GM12878 (cell line): ENCODE results near the gene ZNF576. TPM values are rescaled to one million over a fixed set of nuclear protein-coding genes. Genes with fewer than 3 reads are reported as not detected.

Source experiments
- ATAC-seq: fragments of 200-7000 bp; cut with Tn5 transposase; 3 replicates; pipeline ENCODE4 v1.9.1; 2020; ENCODE audit warnings: mild to moderate bottlenecking, moderate library complexity
- BruUV-seq: library from RNA; stranded (reverse); fragments of 400-500 nt; replicated peaks from 2 replicates; lab custom pipeline; 2021; lab: Mats Ljungman, UMichigan
- CTCF ChIA-PET: fragments of 300-600 bp; sonication (Branson Sonifier 250); formaldehyde crosslinking; extraction: SDS; loops from one replicate; lab custom pipeline; 2021; ENCODE audit warnings: inconsistent platforms; lab: Yijun Ruan, JAX
- POLR2A ChIA-PET: fragments of 350-600 bp; formaldehyde crosslinking; extraction: SDS; loops from one replicate; lab custom pipeline; 2021; ENCODE audit warnings: inconsistent platforms; lab: Charles Lee
- RAD21 ChIA-PET: fragments of 300-600 bp; sonication (Branson Sonifier 250); formaldehyde crosslinking; loops from one replicate; lab custom pipeline; 2023; ENCODE audit warnings: antibody characterized with exemption; ENCODE audit not compliant: unreplicated experiment; lab: Charles Lee
- SMC1A ChIA-PET: fragments of 300-600 bp; sonication (Branson Sonifier 250); formaldehyde crosslinking; loops from one replicate; lab custom pipeline; 2023; ENCODE audit not compliant: unreplicated experiment, uncharacterized antibody; lab: Charles Lee
- DNase-seq: peaks from one replicate; pipeline ENCODE4 v3.0.0-alpha.2; 2011; ENCODE audit warnings: low read depth, low spot score
- FAIRE-seq: peaks from 3 replicates; lab custom pipeline; 2011; peaks lifted over from hg19 to GRCh38; lab: Jason Lieb, UNC
- H2AFZ ChIP-seq: 2 replicates; pipeline ENCODE4 v1.6.0; 2011; ENCODE audit warnings: low read depth, low read length, control low read depth; ENCODE audit not compliant: control insufficient read depth
- H3K27ac ChIP-seq: 2 replicates; pipeline ENCODE4 v1.5.1; 2011; ENCODE audit warnings: control low read depth; ENCODE audit not compliant: control insufficient read depth, insufficient read depth
- H3K27me3 ChIP-seq, 2 experiments: replicated peaks in 1 of 2; 2 replicates each; pipeline versions ENCODE4 v1.6.0 to v1.6.1; 2011; ENCODE audit warnings: low read length in 1 of 2; ENCODE audit not compliant: control insufficient read depth in 2 of 2, insufficient read depth in 2 of 2
- H3K36me3 ChIP-seq, 2 experiments: 2 replicates each; pipeline ENCODE4 v1.5.1; 2011; ENCODE audit warnings: low read length in 1 of 2; ENCODE audit not compliant: control insufficient read depth in 2 of 2, insufficient read depth in 2 of 2
- H3K4me1 ChIP-seq: 2 replicates; pipeline ENCODE4 v1.6.1; 2011; ENCODE audit warnings: mild to moderate bottlenecking, low read length, moderate library complexity, mixed read lengths; ENCODE audit not compliant: control insufficient read depth, insufficient read depth
- H3K4me2 ChIP-seq: 2 replicates; pipeline ENCODE4 v1.6.0; 2011; ENCODE audit warnings: control low read depth; ENCODE audit not compliant: control insufficient read depth, insufficient read depth
- H3K4me3 ChIP-seq: fragments of 200-600 bp; sonication (generic); 2 replicates; pipeline ENCODE4 v1.5.1; 2016
- H3K79me2 ChIP-seq: 2 replicates; pipeline ENCODE4 v1.6.0; 2011; ENCODE audit warnings: low read length; ENCODE audit not compliant: control insufficient read depth, insufficient read depth
- H3K9ac ChIP-seq: 2 replicates; pipeline ENCODE4 v1.8.0; 2011; ENCODE audit warnings: low read length, control low read depth, mixed read lengths; ENCODE audit not compliant: control insufficient read depth, insufficient read depth
- H3K9me3 ChIP-seq: replicated peaks from 3 replicates; pipeline ENCODE4 v1.5.1; 2011; ENCODE audit warnings: mild to moderate bottlenecking, low read length; ENCODE audit not compliant: control insufficient read depth, insufficient read depth
- H4K20me1 ChIP-seq: 2 replicates; pipeline ENCODE4 v1.6.0; 2011; ENCODE audit not compliant: control insufficient read depth, insufficient read depth
- DPF2 ChIP-seq: fragments of 450-650 bp; IDR thresholded peaks from 2 replicates; pipeline ENCODE4 v1.6.1; 2017; ENCODE audit warnings: mild to moderate bottlenecking
- MLLT1 ChIP-seq: fragments of 450-650 bp; IDR thresholded peaks from 2 replicates; pipeline ENCODE4 v1.6.1; 2016; ENCODE audit warnings: mild to moderate bottlenecking
- NRF1 ChIP-seq: conservative IDR thresholded peaks from 2 replicates; pipeline ENCODE4 v1.6.1; 2011; ENCODE audit warnings: mild to moderate bottlenecking, low read depth, low read length, improper control_type of control experiment
- RUNX3 ChIP-seq: IDR thresholded peaks from 2 replicates; pipeline ENCODE4 v1.6.1; 2012; ENCODE audit warnings: low read length, inconsistent platforms
- WGBS: methylation state at CpG from one replicate; pipeline ENCODE4 v1.1.6; 2016; ENCODE audit warnings: low lambda C conversion rate; ENCODE audit not compliant: insufficient replicate concordance, insufficient coverage; ENCODE audit errors: missing lambda C conversion rate; 5-methylcytosine and 5-hydroxymethylcytosine counted together
- in situ Hi-C: fragments of 300-500 bp; cut with MboI; formaldehyde crosslinking; loops from 9 replicates; pipeline ENCODE4 v1.14.3; 2018; ENCODE audit warnings: mixed read lengths
- intact Hi-C: fragments of 100-400 bp; cut with micrococcal nuclease; formaldehyde crosslinking; loops from one replicate; pipeline ENCODE4 v1.14.2; 2022; ENCODE audit not compliant: unreplicated experiment
- polyA plus RNA-seq, 11 experiments: library from polyadenylated mRNA; depleted of rRNA in 4 of 11; unstranded in 6 of 11; stranded (reverse) in 5 of 11; fragments of >200 nt; fragmentation: Nextera tagmentation in 4 of 11; fragmentation: Illumina TruSeq in 1 of 11; extraction: Ambion mirVana in 4 of 11; extraction: Trizol in 1 of 11; gene quantifications; 1 replicate in 1 of 11; 2 replicates in 10 of 11; pipeline versions ENCODE4 v1.2.1 to v1.2.3, GENCODE V29; 2011 to 2016; ENCODE audit warnings: inconsistent platforms in 2 of 11, missing spikeins in 2 of 11, low read depth in 1 of 11
- total RNA-seq, 4 experiments: library from RNA; depleted of rRNA in 3 of 4; stranded (reverse); fragments of >200 nt in 3 of 4; fragmentation: Illumina TruSeq in 1 of 4; extraction: Trizol in 1 of 4; gene quantifications; 2 replicates each; pipeline versions ENCODE4 v1.2.1 to v1.2.3, GENCODE V29; 2013 to 2021

Gene ZNF576
- total and polyA plus RNA-seq, 10 of the 15 experiments (the other 5 are each of a cell fraction or from before 2014, with no cell fraction given), result 7.4 to 29.8 (median 14.3) TPM

GRCh38 chr19:43620061-43621001 is 23.9 kb downstream of the ZNF576 start:
- in situ Hi-C loops, result no loop called here
- DNase-seq, result no peak
- RAD21 ChIA-PET, result no interaction called here
- Histone ChIP-seq H2AFZ (peak overlapping the region; percentile 77), H3K27ac (peak overlapping the region; percentile 77), H3K9ac (peak overlapping the region; percentile 85; the same call in 1 of the 2 replicates), H3K79me2 (peaks cover 18% of the 10 kb centered on the region), H4K20me1 (no peaks in the 10 kb centered on the region)
- WGBS, result 50% methylated on average over 23 of the region's 23 CpGs
- no peak for FAIRE-seq
- ATAC-seq, result no peak
- POLR2A ChIA-PET, result no interaction called here
- CTCF ChIA-PET, result interaction anchor here (1.2 to 1.9 kb wide), 2 partner anchors 25 to 65 kb away, joined by 3 to 7 read pairs; partner anchors contain the start of gene IRGQ
- TF ChIP-seq RUNX3, result peak; percentile 23; the same call in 1 of the 2 replicates
- TF ChIP-seq NRF1, result peak; percentile 48; the same call in 1 of the 2 replicates
- TF ChIP-seq DPF2, result no peak
- TF ChIP-seq MLLT1, result 0 out of 2 replicates have a peak, but pooled peaks have one; percentile 65
- TF ChIP-seq, all 136 proteins: peak for 3
- TSS peak; percentile 85 for BruUV-seq
- SMC1A ChIA-PET, result no interaction called here
- peak overlapping the region; percentile 99 for H3K4me2 ChIP-seq
- no peaks in the 10 kb centered on the region for H3K27me3 ChIP-seq
- intact Hi-C loops, result no loop called here
- no peaks in the 10 kb centered on the region for H3K9me3 ChIP-seq
- H3K4me1 ChIP-seq, result peaks cover 6% of the 10 kb centered on the region; the same call in 1 of the 2 replicates
- peak overlapping the region; percentile 82 for H3K4me3 ChIP-seq
- no peaks in the 10 kb centered on the region for H3K36me3 ChIP-seq
